PC-3 (cell line): ENCODE results near the gene ST6GAL1. TPM values are rescaled to one million over a fixed set of nuclear protein-coding genes. Genes with fewer than 3 reads are reported as not detected.

Source experiments
- ATAC-seq: fragments of 200-7000 bp; cut with Tn5 transposase; 2 replicates; pipeline ENCODE4 v1.9.1; 2020; ENCODE audit warnings: mild to moderate bottlenecking, moderate library complexity
- BruUV-seq: library from RNA; stranded (reverse); fragments of 400-500 nt; replicated peaks from 2 replicates; lab custom pipeline; 2021; lab: Mats Ljungman, UMichigan
- CTCF ChIA-PET: fragments of 300-600 bp; sonication (Branson Sonifier 250); formaldehyde crosslinking; loops from one replicate; lab custom pipeline; 2022; ENCODE audit warnings: antibody characterized with exemption; lab: Charles Lee
- POLR2A ChIA-PET: fragments of 300-600 bp; sonication (Branson Sonifier 250); formaldehyde crosslinking; loops from one replicate; lab custom pipeline; 2022; ENCODE audit warnings: antibody characterized with exemption; ENCODE audit not compliant: unreplicated experiment; lab: Charles Lee
- DNase-seq: peaks from one replicate; pipeline ENCODE4 v3.0.0-alpha.2; 2015
- H2AFZ ChIP-seq: fragments of 300-600 bp; sonication (generic); 2 replicates; pipeline ENCODE4 v1.6.0; 2016; ENCODE audit warnings: antibody characterized with exemption, low read length
- H3F3A ChIP-seq: fragments of 300-600 bp; sonication (generic); one replicate; pipeline ENCODE4 v1.6.0; 2017; ENCODE audit warnings: antibody characterized with exemption, low read length, control low read depth, mild to moderate bottlenecking; ENCODE audit not compliant: unreplicated experiment
- H3K27ac ChIP-seq: fragments of 300-600 bp; sonication (generic); 2 replicates; pipeline ENCODE4 v1.5.1; 2016; ENCODE audit warnings: mild to moderate bottlenecking, low read length
- H3K27me3 ChIP-seq: fragments of 300-600 bp; sonication (generic); 2 replicates; pipeline ENCODE4 v1.6.1; 2016; ENCODE audit warnings: low read length, mixed read lengths
- H3K36me3 ChIP-seq: fragments of 300-600 bp; sonication (generic); 2 replicates; pipeline ENCODE4 v1.6.1; 2016; ENCODE audit warnings: low read depth, mixed run types, low read length, mixed read lengths
- H3K4me1 ChIP-seq: fragments of 300-600 bp; sonication (generic); 2 replicates; pipeline ENCODE4 v1.5.1; 2016; ENCODE audit warnings: low read length; ENCODE audit not compliant: insufficient read depth
- H3K4me2 ChIP-seq: fragments of 300-600 bp; sonication (generic); 2 replicates; pipeline ENCODE4 v1.6.0; 2016; ENCODE audit warnings: low read length
- H3K4me3 ChIP-seq: fragments of 300-600 bp; sonication (generic); 2 replicates; pipeline ENCODE4 v1.5.1; 2016; ENCODE audit warnings: mild to moderate bottlenecking, low read length, mixed read lengths
- H3K79me2 ChIP-seq: fragments of 300-600 bp; sonication (generic); 2 replicates; pipeline ENCODE4 v1.6.1; 2017; ENCODE audit warnings: low read length, mixed read lengths
- H3K9ac ChIP-seq: fragments of 300-600 bp; sonication (generic); 2 replicates; pipeline ENCODE4 v1.6.0; 2016; ENCODE audit warnings: mild to moderate bottlenecking, low read length
- H3K9me2 ChIP-seq: fragments of 300-600 bp; sonication (generic); replicated peaks from 2 replicates; pipeline ENCODE4 v1.6.1; 2016; ENCODE audit warnings: mixed run types, low read length, mixed read lengths
- H3K9me3 ChIP-seq: fragments of 300-600 bp; sonication (generic); 2 replicates; pipeline ENCODE4 v1.6.1; 2016; ENCODE audit warnings: low read length, mixed read lengths
- H4K20me1 ChIP-seq: fragments of 300-600 bp; sonication (generic); 2 replicates; pipeline ENCODE4 v1.6.1; 2016; ENCODE audit warnings: low read length, mixed read lengths
- EZH2 ChIP-seq: fragments of 300-600 bp; sonication (generic); IDR thresholded peaks from one replicate; pipeline ENCODE4 v1.6.1; 2017; ENCODE audit warnings: antibody characterized with exemption, mild to moderate bottlenecking, low read length; ENCODE audit not compliant: unreplicated experiment
- EZH2phosphoT487 ChIP-seq: fragments of 300-600 bp; sonication (generic); IDR thresholded peaks from 2 replicates; pipeline ENCODE4 v1.6.1; 2018; ENCODE audit warnings: mild to moderate bottlenecking, antibody characterized with exemption, low read length, borderline replicate concordance
- intact Hi-C: fragments of 100-400 bp; cut with micrococcal nuclease; formaldehyde crosslinking; loops from 2 replicates; pipeline ENCODE4 v1.9.0; 2023
- total RNA-seq: library from RNA; depleted of rRNA; stranded (reverse); fragments of >200 nt; gene quantifications from 2 replicates; pipeline ENCODE4 v1.2.3, GENCODE V29; 2014
- TF ChIP-seq, protein P1 (sequence below): fragments of 300-600 bp; sonication (generic); conservative IDR thresholded peaks from 2 replicates; pipeline ENCODE4 v1.5.1; 2017; ENCODE audit warnings: antibody characterized with exemption, low read depth, mild to moderate bottlenecking, low read length

The ST6GAL1 gene
- total RNA-seq, 1 experiment from 2014 or later = 9.4 TPM

DNA sequence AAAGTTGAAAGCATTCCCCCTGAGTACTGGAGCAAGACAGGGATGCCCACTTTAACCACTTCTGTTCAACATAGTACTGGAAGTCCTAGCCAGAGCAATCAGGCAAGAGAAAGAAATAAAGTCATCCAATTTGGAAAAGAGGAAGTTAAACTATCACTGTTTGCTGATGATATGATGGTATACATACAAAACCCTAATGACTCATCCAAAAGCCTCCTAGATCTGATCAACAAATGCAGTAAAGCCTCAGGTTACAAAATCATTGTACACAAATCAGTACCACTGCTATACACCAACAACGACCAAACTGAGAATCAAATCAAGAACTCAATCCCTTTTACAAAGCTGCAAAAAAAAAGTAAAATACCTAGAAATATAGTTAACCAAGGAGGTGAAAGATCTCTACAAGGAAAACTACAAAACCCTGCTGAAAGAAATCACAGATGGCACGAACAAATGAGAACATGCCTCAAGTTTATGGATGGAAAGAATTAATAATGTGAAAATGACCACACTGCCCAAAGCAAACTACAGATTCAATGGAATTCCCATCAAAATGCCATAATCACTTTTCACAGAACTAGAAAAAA lies 168.7 kb downstream of the ST6GAL1 start:
- H3K36me3 ChIP-seq = no peaks in the 10 kb centered on the region

DNA sequence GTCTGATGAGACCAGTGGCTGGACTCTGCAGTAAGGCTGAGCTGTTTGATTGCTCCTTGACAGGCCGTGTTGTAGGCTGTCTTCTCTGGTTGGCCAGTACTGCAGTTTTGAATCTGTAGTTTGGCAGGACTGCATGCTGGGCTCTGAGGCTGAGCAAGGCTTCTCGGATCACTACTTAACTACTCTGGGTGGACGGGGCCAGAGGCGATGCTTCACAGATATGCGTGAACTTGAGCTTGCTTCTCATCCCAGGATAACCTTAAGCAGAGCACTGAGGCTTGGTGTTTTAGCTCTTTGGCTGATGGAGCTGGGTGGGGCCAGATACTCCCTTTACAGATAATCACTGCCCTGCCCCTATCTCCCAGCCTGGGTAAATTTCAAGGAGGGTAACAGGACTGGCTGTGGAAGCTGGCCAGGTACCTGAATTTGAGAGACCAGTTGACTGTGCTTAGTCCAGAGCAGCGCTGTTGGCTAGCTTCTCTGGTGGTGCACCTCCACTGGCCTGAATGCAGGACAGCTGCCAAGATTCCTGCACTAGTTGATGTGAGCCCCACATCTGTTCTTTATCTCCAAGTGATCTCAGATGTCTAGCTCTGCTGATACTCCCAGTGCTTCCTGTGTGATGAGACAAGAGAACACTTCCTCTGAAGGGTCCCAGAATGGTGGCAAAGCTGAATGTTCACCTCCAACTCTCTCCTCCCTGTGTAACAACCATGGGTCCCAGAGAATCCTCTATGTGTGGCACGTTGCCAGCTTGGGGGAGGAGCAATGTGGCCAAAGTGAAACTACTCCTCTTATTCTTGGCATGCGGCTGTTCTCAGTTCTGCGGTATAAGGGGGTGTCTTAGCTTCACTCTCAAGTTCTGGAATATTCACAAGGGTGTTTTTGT lies 171.1 kb downstream of the ST6GAL1 start:
- ATAC-seq (no peak), DNase-seq (no peak)
- no peak overlapping the region for H3K4me2 ChIP-seq
- no peaks in the 10 kb centered on the region for H3F3A ChIP-seq
- no peak overlapping the region for H3K4me3 ChIP-seq
- no peak overlapping the region for H3K9ac ChIP-seq
- TF ChIP-seq, protein P1, sequence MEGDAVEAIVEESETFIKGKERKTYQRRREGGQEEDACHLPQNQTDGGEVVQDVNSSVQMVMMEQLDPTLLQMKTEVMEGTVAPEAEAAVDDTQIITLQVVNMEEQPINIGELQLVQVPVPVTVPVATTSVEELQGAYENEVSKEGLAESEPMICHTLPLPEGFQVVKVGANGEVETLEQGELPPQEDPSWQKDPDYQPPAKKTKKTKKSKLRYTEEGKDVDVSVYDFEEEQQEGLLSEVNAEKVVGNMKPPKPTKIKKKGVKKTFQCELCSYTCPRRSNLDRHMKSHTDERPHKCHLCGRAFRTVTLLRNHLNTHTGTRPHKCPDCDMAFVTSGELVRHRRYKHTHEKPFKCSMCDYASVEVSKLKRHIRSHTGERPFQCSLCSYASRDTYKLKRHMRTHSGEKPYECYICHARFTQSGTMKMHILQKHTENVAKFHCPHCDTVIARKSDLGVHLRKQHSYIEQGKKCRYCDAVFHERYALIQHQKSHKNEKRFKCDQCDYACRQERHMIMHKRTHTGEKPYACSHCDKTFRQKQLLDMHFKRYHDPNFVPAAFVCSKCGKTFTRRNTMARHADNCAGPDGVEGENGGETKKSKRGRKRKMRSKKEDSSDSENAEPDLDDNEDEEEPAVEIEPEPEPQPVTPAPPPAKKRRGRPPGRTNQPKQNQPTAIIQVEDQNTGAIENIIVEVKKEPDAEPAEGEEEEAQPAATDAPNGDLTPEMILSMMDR = no peak
- no peak for TF ChIP-seq EZH2
- TF ChIP-seq EZH2phosphoT487 = no peak
- BruUV-seq = no TSS peak
- ChIA-PET POLR2A (no interaction called here), CTCF (interaction anchor here (0.6 kb wide), 1 partner anchor 219 kb away, joined by 3 read pairs; no protein-coding TSS in a partner anchor)
- no peak overlapping the region for H3K27ac ChIP-seq
- no peaks in the 10 kb centered on the region for H4K20me1 ChIP-seq
- no peaks in the 10 kb centered on the region for H3K36me3 ChIP-seq
- intact Hi-C loops = no loop called here
- H3K79me2 ChIP-seq = no peaks in the 10 kb centered on the region
- H3K9me2 ChIP-seq = no peaks in the 10 kb centered on the region
- peaks cover 8% of the 10 kb centered on the region; the same call in 1 of the 2 replicates for H3K4me1 ChIP-seq
- H3K9me3 ChIP-seq = no peaks in the 10 kb centered on the region
- H2AFZ ChIP-seq = no peak overlapping the region
- no peaks in the 10 kb centered on the region for H3K27me3 ChIP-seq

More for the DNA sequence above, 168.7 kb downstream of the ST6GAL1 start:
- H3K9me3 ChIP-seq = no peaks in the 10 kb centered on the region
- no peak overlapping the region for H3K4me3 ChIP-seq
- POLR2A ChIA-PET = no interaction called here
- no peaks in the 10 kb centered on the region for H3K79me2 ChIP-seq
- H3K4me2 ChIP-seq = peak overlapping the region; percentile 44
- CTCF ChIA-PET = no interaction called here
- H3F3A ChIP-seq = no peaks in the 10 kb centered on the region
- DNase-seq (peak; percentile 62), ATAC-seq (peak; percentile 74)
- no TSS peak for BruUV-seq
- H3K27ac ChIP-seq = no peak overlapping the region
- H3K9ac ChIP-seq = no peak overlapping the region
- H3K4me1 ChIP-seq = peaks cover 8% of the 10 kb centered on the region; the same call in 1 of the 2 replicates
- no peaks in the 10 kb centered on the region for H3K27me3 ChIP-seq
- no peaks in the 10 kb centered on the region for H3K9me2 ChIP-seq
- no peak overlapping the region for H2AFZ ChIP-seq
- no peaks in the 10 kb centered on the region for H4K20me1 ChIP-seq
- intact Hi-C loops = no loop called here
- TF ChIP-seq, protein P1 = no peak
- TF ChIP-seq EZH2phosphoT487 (no peak), EZH2 (no peak)
